ENCODE measurements around the gene CDC14B.

The CDC14B gene

GRCh38 chr9:96483733-96484390, 135.8 kb downstream of the CDC14B start:
- peak; percentile 4 for DNase-seq (ENCODE audit: low spot score)
- in situ Hi-C loops (cut with MboI; ENCODE audit: low sequenced_read_pairs, unreplicated experiment), result no loop called here
- TF ChIP-seq CTCF (IDR thresholded peaks at IDR 0.05; ENCODE audit: borderline replicate concordance, control extremely low read depth, extremely low read depth, insufficient read depth, missing control alignments), result no peak

GRCh38 chr9:96483197-96483596, 136.4 kb downstream of the CDC14B start:
- no peak for TF ChIP-seq CTCF (IDR thresholded peaks at IDR 0.05; ENCODE audit: borderline replicate concordance, control extremely low read depth, extremely low read depth, insufficient read depth, missing control alignments)
- in situ Hi-C loops (cut with MboI; ENCODE audit: low sequenced_read_pairs, unreplicated experiment), result no loop called here
- no peak for DNase-seq (ENCODE audit: low spot score)

- in situ Hi-C loops (cut with MboI; ENCODE audit: low sequenced_read_pairs, unreplicated experiment), result no loop called here
- DNase-seq (ENCODE audit: low spot score), result no peak
- no peak for TF ChIP-seq CTCF (IDR thresholded peaks at IDR 0.05; ENCODE audit: borderline replicate concordance, control extremely low read depth, extremely low read depth, insufficient read depth, missing control alignments)
Observed at GRCh38 chr9:96482476-96482875, 137.2 kb downstream of the CDC14B start.

GRCh38 chr9:96480736-96481135, 138.9 kb downstream of the CDC14B start:
- TF ChIP-seq CTCF (IDR thresholded peaks at IDR 0.05; ENCODE audit: borderline replicate concordance, control extremely low read depth, extremely low read depth, insufficient read depth, missing control alignments), result no peak
- no peak for DNase-seq (ENCODE audit: low spot score)
- in situ Hi-C loops (cut with MboI; ENCODE audit: low sequenced_read_pairs, unreplicated experiment), result no loop called here

- TF ChIP-seq CTCF (IDR thresholded peaks at IDR 0.05; ENCODE audit: borderline replicate concordance, control extremely low read depth, extremely low read depth, insufficient read depth, missing control alignments), result no peak
- in situ Hi-C loops (cut with MboI; ENCODE audit: low sequenced_read_pairs, unreplicated experiment), result no loop called here
- no peak for DNase-seq (ENCODE audit: low spot score)
Observed at GRCh38 chr9:96478829-96479371, 140.7 kb downstream of the CDC14B start.

GRCh38 chr9:96476591-96476990, 143.1 kb downstream of the CDC14B start:
- in situ Hi-C loops (cut with MboI; ENCODE audit: low sequenced_read_pairs, unreplicated experiment), result no loop called here
- DNase-seq (ENCODE audit: low spot score), result no peak
- TF ChIP-seq CTCF (IDR thresholded peaks at IDR 0.05; ENCODE audit: borderline replicate concordance, control extremely low read depth, extremely low read depth, insufficient read depth, missing control alignments), result no peak
